HCT116 (cell line): ENCODE results near the gene GOLGA6L2.
"Not testable (repeated sequence)": the region's sequence is repeated elsewhere in the genome, so short reads cannot be mapped to it uniquely, and the experiment has no call there.

Experiments
- CBX3 ChIP-seq: IDR thresholded peaks from 2 replicates; pipeline ENCODE4 v1.6.1; 2012; ENCODE audit warnings: low read depth
- CEBPB ChIP-seq: IDR thresholded peaks from 2 replicates; pipeline ENCODE4 v1.6.1; 2012; ENCODE audit warnings: low read depth
- EGR1 ChIP-seq: IDR thresholded peaks from 2 replicates; pipeline ENCODE4 v1.6.1; 2012; ENCODE audit warnings: low read depth
- EZH2 ChIP-seq: fragments of 200-600 bp; sonication (generic); IDR thresholded peaks from 2 replicates; pipeline ENCODE4 v1.6.1; 2017; ENCODE audit warnings: antibody characterized with exemption, mixed run types
- POLR2A ChIP-seq: IDR thresholded peaks from 2 replicates; pipeline ENCODE4 v1.7.0; 2011; ENCODE audit warnings: borderline replicate concordance; ENCODE audit not compliant: insufficient read depth, insufficient read length; ENCODE audit errors: extremely low read depth
- POLR2AphosphoS5 ChIP-seq: IDR thresholded peaks from 2 replicates; pipeline ENCODE4 v1.6.1; 2011; ENCODE audit warnings: mild to moderate bottlenecking, low read depth, low read length, moderate library complexity
- REST ChIP-seq: IDR thresholded peaks from 2 replicates; pipeline ENCODE4 v1.6.1; 2012; ENCODE audit warnings: low read depth
- SRF ChIP-seq: IDR thresholded peaks from 2 replicates; pipeline ENCODE4 v1.6.1; 2012; ENCODE audit warnings: low read depth
- TCF7L2 ChIP-seq: IDR thresholded peaks from 2 replicates; pipeline ENCODE4 v1.7.0; 2011; ENCODE audit warnings: borderline replicate concordance, inconsistent platforms; ENCODE audit not compliant: insufficient read depth, insufficient read length; ENCODE audit errors: extremely low read depth
- YY1 ChIP-seq: IDR thresholded peaks from 2 replicates; pipeline ENCODE4 v1.6.1; 2011; ENCODE audit warnings: low read length, low read depth, moderate library complexity, mild to moderate bottlenecking; ENCODE audit not compliant: insufficient replicate concordance; ENCODE audit errors: extremely low read depth
- ZFX ChIP-seq: fragments of 450-650 bp; IDR thresholded peaks from 2 replicates; pipeline ENCODE4 v1.6.1; 2017
- ZNF274 ChIP-seq: fragments of 200-500 bp; sonication (Bioruptor generic); IDR thresholded peaks from 2 replicates; pipeline ENCODE4 v1.6.1; 2014; ENCODE audit warnings: mild to moderate bottlenecking, low read depth, low read length, inconsistent platforms
- TF ChIP-seq, protein P1 (sequence below), 3 experiments: fragments of 200-600 bp in 1 of 3; sonication (generic) in 1 of 3; IDR thresholded peaks in 2 of 3; conservative IDR thresholded peaks in 1 of 3; 2 replicates each; pipeline ENCODE4 v1.5.1; 2012 to 2017; ENCODE audit warnings: low read depth in 2 of 3, low read length in 2 of 3, antibody characterized with exemption in 1 of 3, borderline replicate concordance in 1 of 3, control low read depth in 1 of 3, mild to moderate bottlenecking in 1 of 3, mixed read lengths in 1 of 3, mixed run types in 1 of 3, moderate library complexity in 1 of 3; ENCODE audit not compliant: insufficient read depth in 1 of 3
- TF ChIP-seq, protein P2 (sequence below): IDR thresholded peaks from 2 replicates; pipeline ENCODE4 v1.6.1; 2012

- not testable (repeated sequence) for TF ChIP-seq ZNF274, POLR2A, CEBPB, EZH2, TCF7L2, POLR2AphosphoS5, CBX3, REST, EGR1, SRF, YY1, ZFX
- TF ChIP-seq, protein P1, sequence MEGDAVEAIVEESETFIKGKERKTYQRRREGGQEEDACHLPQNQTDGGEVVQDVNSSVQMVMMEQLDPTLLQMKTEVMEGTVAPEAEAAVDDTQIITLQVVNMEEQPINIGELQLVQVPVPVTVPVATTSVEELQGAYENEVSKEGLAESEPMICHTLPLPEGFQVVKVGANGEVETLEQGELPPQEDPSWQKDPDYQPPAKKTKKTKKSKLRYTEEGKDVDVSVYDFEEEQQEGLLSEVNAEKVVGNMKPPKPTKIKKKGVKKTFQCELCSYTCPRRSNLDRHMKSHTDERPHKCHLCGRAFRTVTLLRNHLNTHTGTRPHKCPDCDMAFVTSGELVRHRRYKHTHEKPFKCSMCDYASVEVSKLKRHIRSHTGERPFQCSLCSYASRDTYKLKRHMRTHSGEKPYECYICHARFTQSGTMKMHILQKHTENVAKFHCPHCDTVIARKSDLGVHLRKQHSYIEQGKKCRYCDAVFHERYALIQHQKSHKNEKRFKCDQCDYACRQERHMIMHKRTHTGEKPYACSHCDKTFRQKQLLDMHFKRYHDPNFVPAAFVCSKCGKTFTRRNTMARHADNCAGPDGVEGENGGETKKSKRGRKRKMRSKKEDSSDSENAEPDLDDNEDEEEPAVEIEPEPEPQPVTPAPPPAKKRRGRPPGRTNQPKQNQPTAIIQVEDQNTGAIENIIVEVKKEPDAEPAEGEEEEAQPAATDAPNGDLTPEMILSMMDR (IDR thresholded peaks at IDR 0.05 in 2 of 3, conservative IDR thresholded peaks at IDR 0.05 in 1 of 3; ENCODE audit: borderline replicate concordance in 1 of 3, insufficient read depth in 1 of 3, low read depth in 2 of 3, low read length in 2 of 3) = not testable (repeated sequence)
- TF ChIP-seq, protein P2, sequence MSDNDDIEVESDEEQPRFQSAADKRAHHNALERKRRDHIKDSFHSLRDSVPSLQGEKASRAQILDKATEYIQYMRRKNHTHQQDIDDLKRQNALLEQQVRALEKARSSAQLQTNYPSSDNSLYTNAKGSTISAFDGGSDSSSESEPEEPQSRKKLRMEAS = not testable (repeated sequence)
These were observed 31.2 kb downstream of the GOLGA6L2 start for GRCh38 chr15:23415866-23416265.
